HepG2 (cell line): ENCODE data around the gene UNC13D. TPM values are rescaled to one million over a fixed set of nuclear protein-coding genes. Genes with fewer than 3 reads are reported as not detected.

Experiments
- CAMTA2 ChIP-seq: sonication (generic); formaldehyde crosslinking; IDR thresholded peaks from 2 replicates; pipeline ENCODE4 v1.4.0; 2020; ENCODE audit warnings: mild to moderate bottlenecking, missing genetic modification reagents, borderline replicate concordance
- CBX1 ChIP-seq: IDR thresholded peaks from one replicate; pipeline ENCODE4 v1.6.1; 2016; ENCODE audit warnings: antibody characterized with exemption, low read depth
- CEBPG ChIP-seq: IDR thresholded peaks from 2 replicates; pipeline ENCODE4 v1.6.1; 2016
- DZIP1 ChIP-seq: sonication (generic); formaldehyde crosslinking; IDR thresholded peaks from 2 replicates; pipeline ENCODE4 v1.5.0; 2020; ENCODE audit warnings: mild to moderate bottlenecking, missing genetic modification reagents
- GATAD2A ChIP-seq: IDR thresholded peaks from 2 replicates; pipeline ENCODE4 v1.6.1; 2016
- GPN1 ChIP-seq: sonication (generic); formaldehyde crosslinking; IDR thresholded peaks from 2 replicates; pipeline ENCODE4 v1.5.1; 2020; ENCODE audit warnings: missing genetic modification reagents, borderline replicate concordance
- KMT2A ChIP-seq: sonication (generic); formaldehyde crosslinking; IDR thresholded peaks from 2 replicates; pipeline ENCODE4 v1.4.0; 2020; ENCODE audit warnings: missing genetic modification reagents
- MLX ChIP-seq: IDR thresholded peaks from 2 replicates; pipeline ENCODE4 v1.6.1; 2016
- MTF2 ChIP-seq: sonication (generic); formaldehyde crosslinking; IDR thresholded peaks from 2 replicates; pipeline ENCODE4 v1.5.0; 2020; ENCODE audit warnings: missing genetic modification reagents, borderline replicate concordance
- PHF5A ChIP-seq: IDR thresholded peaks from one replicate; pipeline ENCODE4 v1.6.1; 2018; ENCODE audit warnings: low read depth, missing genetic modification reagents; ENCODE audit not compliant: unreplicated experiment
- POLR2AphosphoS2 ChIP-seq: IDR thresholded peaks from 2 replicates; pipeline ENCODE4 v1.6.1; 2011; ENCODE audit warnings: low read depth, low read length, improper control_type of control experiment
- RFX5 ChIP-seq: IDR thresholded peaks from 2 replicates; pipeline ENCODE4 v1.6.1; 2011; ENCODE audit warnings: low read depth, low read length, improper control_type of control experiment
- THYN1 ChIP-seq: sonication (generic); formaldehyde crosslinking; IDR thresholded peaks from 2 replicates; pipeline ENCODE4 v1.8.1; 2023; ENCODE audit warnings: low read depth, mild to moderate bottlenecking, moderate library complexity, missing genetic modification reagents, borderline replicate concordance
- U2AF1 ChIP-seq: fragments of 200-400 bp; formaldehyde crosslinking; optimal IDR thresholded peaks from 2 replicates; pipeline ENCODE3; 2017; ENCODE audit warnings: mild to moderate bottlenecking, low read depth, low read length
- ZBTB39 ChIP-seq: sonication (generic); formaldehyde crosslinking; IDR thresholded peaks from 2 replicates; pipeline ENCODE4 v1.5.0; 2020; ENCODE audit warnings: missing genetic modification reagents
- ZNF17 ChIP-seq: sonication (generic); formaldehyde crosslinking; IDR thresholded peaks from 2 replicates; pipeline ENCODE4 v1.5.0; 2020; ENCODE audit warnings: mild to moderate bottlenecking, missing genetic modification reagents
- ZNF253 ChIP-seq: sonication (generic); formaldehyde crosslinking; IDR thresholded peaks from 2 replicates; pipeline ENCODE4 v1.8.0; 2022; ENCODE audit warnings: mild to moderate bottlenecking, missing genetic modification reagents, borderline replicate concordance
- ZNF264 ChIP-seq: sonication (generic); formaldehyde crosslinking; IDR thresholded peaks from 2 replicates; pipeline ENCODE4 v1.4.0; 2020; ENCODE audit warnings: missing genetic modification reagents
- ZNF430 ChIP-seq: sonication (generic); formaldehyde crosslinking; IDR thresholded peaks from 2 replicates; pipeline ENCODE4 v1.9.0; 2021; ENCODE audit warnings: mild to moderate bottlenecking, missing genetic modification reagents
- ZNF44 ChIP-seq: sonication (generic); formaldehyde crosslinking; IDR thresholded peaks from 2 replicates; pipeline ENCODE4 v1.5.1; 2020; ENCODE audit warnings: mild to moderate bottlenecking, missing genetic modification reagents
- ZNF512B ChIP-seq: sonication (generic); formaldehyde crosslinking; IDR thresholded peaks from 2 replicates; pipeline ENCODE4 v1.5.1; 2020; ENCODE audit warnings: missing genetic modification reagents, mild to moderate bottlenecking, borderline replicate concordance
- ZNF615 ChIP-seq: sonication (generic); formaldehyde crosslinking; IDR thresholded peaks from 2 replicates; pipeline ENCODE4 v1.5.0; 2020; ENCODE audit warnings: mild to moderate bottlenecking, missing genetic modification reagents, borderline replicate concordance
- ZNF616 ChIP-seq: sonication (generic); formaldehyde crosslinking; IDR thresholded peaks from 2 replicates; pipeline ENCODE4 v1.5.0; 2020; ENCODE audit warnings: low read depth, mild to moderate bottlenecking, missing genetic modification reagents
- ZNF652 ChIP-seq: IDR thresholded peaks from 2 replicates; pipeline ENCODE4 v1.6.1; 2016; ENCODE audit warnings: low read depth, borderline replicate concordance
- ZSCAN30 ChIP-seq: sonication (generic); formaldehyde crosslinking; IDR thresholded peaks from 2 replicates; pipeline ENCODE4 v1.5.0; 2020; ENCODE audit warnings: mild to moderate bottlenecking, missing genetic modification reagents
- polyA plus RNA-seq, 8 experiments: library from polyadenylated mRNA; depleted of rRNA in 3 of 8; stranded (reverse) in 7 of 8; unstranded in 1 of 8; fragments of >200 nt; fragmentation: Illumina TruSeq in 4 of 8; extraction: Trizol in 4 of 8; gene quantifications; 2 replicates each; pipeline versions ENCODE4 v1.2.1 to v1.2.3, GENCODE V29; 2011 to 2016; ENCODE audit warnings: low read depth in 4 of 8, missing spikeins in 1 of 8, mixed read lengths in 1 of 8; ENCODE audit not compliant: insufficient read depth in 1 of 8
- total RNA-seq, 5 experiments: library from RNA; depleted of rRNA; stranded (reverse); fragments of >200 nt; fragmentation: Illumina TruSeq; extraction: Trizol; gene quantifications; 2 replicates each; pipeline ENCODE4 v1.2.3, GENCODE V29; 2016; ENCODE audit warnings: low read depth in 1 of 5

The UNC13D gene
- total and polyA plus RNA-seq, 2 of the 13 experiments (the other 11 are each of a cell fraction or from before 2014, with no cell fraction given): 29.7 to 42.7 TPM

GRCh38 chr17:75877752-75878173, 33.6 kb upstream of the UNC13D start (continued):
- TF ChIP-seq ZNF512B (no peak), ZBTB39 (CRISPR knock-in tag) (no peak), GPN1 (peak; percentile 77; the same call in 1 of the 2 replicates), KMT2A (CRISPR knock-in tag) (0 out of 2 replicates have a peak, but pooled peaks have one; percentile 7), CAMTA2 (CRISPR knock-in tag) (peak; percentile 21; the same call in 1 of the 2 replicates), ZNF17 (CRISPR knock-in tag) (no peak), RFX5 (no peak; the same call in 1 of the 2 replicates), GATAD2A (CRISPR knock-in tag) (no peak), MTF2 (CRISPR knock-in tag) (no peak), DZIP1 (CRISPR knock-in tag) (no peak; the same call in 1 of the 2 replicates), ZNF615 (no peak), THYN1 (no peak), CBX1 (no peak), ZNF253 (CRISPR knock-in tag) (0 out of 2 replicates have a peak, but pooled peaks have one; percentile 68), ZNF616 (CRISPR knock-in tag) (peak; percentile 94; the same call in 1 of the 2 replicates), ZNF264 (no peak), POLR2AphosphoS2 (no peak), U2AF1 (no peak), ZNF44 (CRISPR knock-in tag) (no peak), MLX (CRISPR knock-in tag) (no peak), CEBPG (CRISPR knock-in tag) (no peak), ZSCAN30 (no peak; the same call in 1 of the 2 replicates), ZNF652 (CRISPR knock-in tag) (no peak), PHF5A (no peak), ZNF430 (no peak)
